ENCODE results near the gene AKR7A3.

DNA sequence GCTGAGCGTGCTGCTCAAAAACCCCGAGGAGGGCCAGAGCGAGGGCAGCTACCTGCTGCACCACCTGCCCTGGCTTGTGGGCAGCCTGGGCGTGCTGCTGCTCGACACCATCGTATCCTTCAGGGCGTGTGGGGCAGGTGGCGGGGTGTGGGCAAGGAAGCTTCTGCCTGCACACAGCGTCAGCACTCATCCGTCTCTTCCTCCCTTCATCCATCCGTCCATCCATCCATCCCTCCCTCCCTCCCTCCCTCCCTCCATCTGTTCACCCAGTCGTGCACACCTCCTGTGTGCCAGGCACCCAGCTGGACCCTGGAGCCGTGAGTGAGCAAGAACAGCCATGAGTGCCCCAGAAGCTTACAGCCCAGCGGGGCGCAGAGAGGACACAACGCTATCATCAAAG is 38.7 kb upstream of the AKR7A3 start:
- no peak for TF ChIP-seq CTCF (IDR thresholded peaks at IDR 0.05)
- no peak for TF ChIP-seq POLR2A (IDR thresholded peaks at IDR 0.05)

Measured in ovary (tissue), 3 donors.